Regular cardiac myocyte (primary cell): ENCODE results near the gene DUSP16. TPM values are rescaled to one million over a fixed set of nuclear protein-coding genes. Genes with fewer than 3 reads are reported as not detected.

Experiments used
- total RNA-seq: library from RNA; depleted of rRNA; stranded (reverse); fragments of >200 nt; gene quantifications from 2 replicates; pipeline ENCODE4 v1.2.3, GENCODE V29; 2014

Gene DUSP16, protein sequence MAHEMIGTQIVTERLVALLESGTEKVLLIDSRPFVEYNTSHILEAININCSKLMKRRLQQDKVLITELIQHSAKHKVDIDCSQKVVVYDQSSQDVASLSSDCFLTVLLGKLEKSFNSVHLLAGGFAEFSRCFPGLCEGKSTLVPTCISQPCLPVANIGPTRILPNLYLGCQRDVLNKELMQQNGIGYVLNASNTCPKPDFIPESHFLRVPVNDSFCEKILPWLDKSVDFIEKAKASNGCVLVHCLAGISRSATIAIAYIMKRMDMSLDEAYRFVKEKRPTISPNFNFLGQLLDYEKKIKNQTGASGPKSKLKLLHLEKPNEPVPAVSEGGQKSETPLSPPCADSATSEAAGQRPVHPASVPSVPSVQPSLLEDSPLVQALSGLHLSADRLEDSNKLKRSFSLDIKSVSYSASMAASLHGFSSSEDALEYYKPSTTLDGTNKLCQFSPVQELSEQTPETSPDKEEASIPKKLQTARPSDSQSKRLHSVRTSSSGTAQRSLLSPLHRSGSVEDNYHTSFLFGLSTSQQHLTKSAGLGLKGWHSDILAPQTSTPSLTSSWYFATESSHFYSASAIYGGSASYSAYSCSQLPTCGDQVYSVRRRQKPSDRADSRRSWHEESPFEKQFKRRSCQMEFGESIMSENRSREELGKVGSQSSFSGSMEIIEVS
- total RNA-seq, result 5.4 and 8.2 TPM in 2 replicates

DNA sequence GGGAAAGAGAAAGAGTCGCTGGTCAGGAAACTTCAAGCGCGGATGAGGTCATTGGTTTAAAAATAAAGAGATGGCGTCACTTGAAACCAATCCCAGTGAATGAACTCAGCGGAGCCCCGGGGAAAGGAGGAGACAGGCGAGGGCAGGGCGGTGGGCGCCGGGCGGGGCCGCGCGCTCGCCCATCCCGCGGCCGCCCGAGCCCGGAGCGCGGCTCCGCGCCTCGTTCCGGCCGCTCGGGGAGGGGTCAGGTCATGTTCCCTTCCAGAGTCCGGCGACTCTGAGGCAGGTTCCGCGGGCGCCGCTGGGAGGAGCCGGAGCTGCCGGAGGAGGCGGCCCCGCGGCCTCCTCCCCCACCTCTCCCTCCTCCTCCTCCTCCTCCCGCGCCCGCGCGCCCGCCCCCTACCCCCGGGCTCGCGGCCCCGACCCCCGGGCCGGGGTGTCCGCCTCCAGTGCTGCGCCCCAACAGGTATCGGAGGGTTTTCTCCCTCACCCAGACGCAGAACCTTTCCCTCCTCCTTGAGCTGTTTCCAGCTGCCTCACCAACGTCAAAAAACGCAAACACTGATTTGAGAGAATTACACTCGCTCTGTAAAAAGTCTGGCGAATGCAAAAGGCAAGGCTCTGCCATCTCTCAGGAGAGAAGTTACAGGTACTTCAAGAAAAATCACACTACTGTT, at the start of gene DUSP16:
DUSP16 (minus strand) TSS at position 279 of the 677 bp plus-strand sequence. CDS start 41,765 bp downstream, outside the sequence.

DNA sequence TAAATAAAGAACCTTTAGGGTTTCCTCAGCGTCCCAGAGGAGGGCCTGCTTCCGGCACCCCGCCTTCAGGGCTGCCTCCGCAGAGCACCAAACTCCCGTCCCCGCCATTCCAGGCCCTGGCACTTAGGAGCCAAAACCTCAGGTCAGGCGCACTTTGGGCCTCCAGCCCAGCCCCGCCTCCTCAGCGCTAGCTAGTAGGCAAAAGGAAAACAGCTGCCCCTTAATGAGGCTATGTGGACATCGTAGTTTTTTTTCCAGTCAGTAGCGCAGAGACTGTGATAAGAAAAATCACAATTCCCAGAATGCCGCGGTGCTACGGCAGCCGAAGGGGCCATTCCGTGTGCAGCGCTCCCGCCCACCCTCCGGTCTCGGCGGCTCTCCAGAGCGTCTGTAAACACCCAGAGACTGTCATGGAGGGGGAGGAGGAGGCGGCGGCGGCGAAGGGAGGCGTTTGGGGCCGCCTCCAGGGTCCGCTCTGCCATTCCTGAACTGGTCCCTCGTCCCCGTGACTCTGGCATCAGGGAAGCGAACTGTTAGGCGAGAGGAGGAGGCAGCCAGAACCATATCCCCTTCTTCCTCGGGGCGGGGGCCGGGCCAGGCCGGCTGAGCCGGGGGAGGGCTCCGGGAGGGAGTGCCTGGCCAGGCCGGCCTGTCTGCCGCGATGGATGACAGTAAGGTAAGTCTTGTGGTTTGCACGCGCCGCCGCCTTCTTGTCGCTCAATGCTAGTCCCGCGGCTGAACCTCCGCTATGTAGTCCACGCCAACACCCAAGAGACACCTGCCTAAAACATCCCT, 49.0 kb upstream of the DUSP16 start, which contains the start of gene CREBL2:
CREBL2 (plus strand) TSS at position 365 of the 795 bp plus-strand sequence; CDS start at position 662, 297 bp downstream.

Other genes with a start within 250 kb of the DUSP16 start
- gene MANSC1, start 212.6 kb downstream of the DUSP16 start, total RNA-seq, result 1.3 and 1.7 TPM in 2 replicates
- gene BORCS5, start 205.8 kb downstream of the DUSP16 start, total RNA-seq, result 12.8 and 13.8 TPM in 2 replicates
- 29.5 and 46.8 TPM in 2 replicates for gene CREBL2, start 49.0 kb upstream of the DUSP16 start, total RNA-seq
- gene GPR19, start 133.3 kb upstream of the DUSP16 start, total RNA-seq, result 0.19 and 0.28 TPM in 2 replicates
- gene CDKN1B, start 154.5 kb upstream of the DUSP16 start, total RNA-seq, result 51.0 and 52.0 TPM in 2 replicates
- 56.6 and 77.2 TPM in 2 replicates for gene APOLD1, start 222.8 kb upstream of the DUSP16 start, total RNA-seq